ENCODE results near the gene BRI3.

The BRI3 gene

GRCh38 chr7:98254516-98254915 is 27.0 kb upstream of the BRI3 start:
- DNase-seq, result no peak

- peak; percentile 61 for DNase-seq
Observed at GRCh38 chr7:98254951-98255610, 26.4 kb upstream of the BRI3 start.

- no peak for DNase-seq
Observed at GRCh38 chr7:98256431-98256830, 25.1 kb upstream of the BRI3 start.

GRCh38 chr7:98257701-98258100 is 23.8 kb upstream of the BRI3 start:
- no peak for DNase-seq

GRCh38 chr7:98265841-98266271 is 15.6 kb upstream of the BRI3 start:
- DNase-seq, result no peak

GRCh38 chr7:98266840-98267239 is 14.6 kb upstream of the BRI3 start:
- no peak for DNase-seq

GRCh38 chr7:98267303-98267702 is 14.2 kb upstream of the BRI3 start:
- no peak for DNase-seq

GRCh38 chr7:98276241-98276761 is 5.2 kb upstream of the BRI3 start:
- no peak for DNase-seq

- DNase-seq, result no peak
Observed at GRCh38 chr7:98278408-98278807, 3.1 kb upstream of the BRI3 start.

GRCh38 chr7:98278936-98279335 is 2.5 kb upstream of the BRI3 start:
- no peak for DNase-seq

GRCh38 chr7:98280296-98280695 is 1.2 kb upstream of the BRI3 start:
- no peak for DNase-seq

- peak; percentile 12 for DNase-seq
Observed at GRCh38 chr7:98281757-98282606, 496 bp downstream of the BRI3 start.

- no peak for DNase-seq
Observed at GRCh38 chr7:98282703-98283102, 1.2 kb downstream of the BRI3 start.

- DNase-seq, result no peak
Observed at GRCh38 chr7:98283127-98283886, 1.8 kb downstream of the BRI3 start.

GRCh38 chr7:98283887-98284222 is 2.4 kb downstream of the BRI3 start:
- no peak for DNase-seq

- DNase-seq, result no peak
Observed at GRCh38 chr7:98284335-98285036, 3.0 kb downstream of the BRI3 start.

GRCh38 chr7:98285157-98286092 is 3.9 kb downstream of the BRI3 start:
- no peak for DNase-seq

GRCh38 chr7:98286093-98286539 is 4.6 kb downstream of the BRI3 start:
- no peak for DNase-seq

- DNase-seq, result no peak
Observed at GRCh38 chr7:98286701-98287485, 5.4 kb downstream of the BRI3 start.

GRCh38 chr7:98287486-98287959 is 6.0 kb downstream of the BRI3 start:
- no peak for DNase-seq

All from activated CD4-positive, alpha-beta T cell treated with anti-CD3 and anti-CD28 coated beads, Interleukin-2, amount 50 U/mL, for 16 hours (primary cell).